ENCODE data around the gene C17orf107. TPM values are rescaled to one million over a fixed set of nuclear protein-coding genes. Genes with fewer than 3 reads are reported as not detected.

The C17orf107 gene
- total and polyA plus RNA-seq, 2 of the 13 experiments (the other 11 are each of a cell fraction or from before 2014, with no cell fraction given) = 0.20 to 0.59 TPM

DNA sequence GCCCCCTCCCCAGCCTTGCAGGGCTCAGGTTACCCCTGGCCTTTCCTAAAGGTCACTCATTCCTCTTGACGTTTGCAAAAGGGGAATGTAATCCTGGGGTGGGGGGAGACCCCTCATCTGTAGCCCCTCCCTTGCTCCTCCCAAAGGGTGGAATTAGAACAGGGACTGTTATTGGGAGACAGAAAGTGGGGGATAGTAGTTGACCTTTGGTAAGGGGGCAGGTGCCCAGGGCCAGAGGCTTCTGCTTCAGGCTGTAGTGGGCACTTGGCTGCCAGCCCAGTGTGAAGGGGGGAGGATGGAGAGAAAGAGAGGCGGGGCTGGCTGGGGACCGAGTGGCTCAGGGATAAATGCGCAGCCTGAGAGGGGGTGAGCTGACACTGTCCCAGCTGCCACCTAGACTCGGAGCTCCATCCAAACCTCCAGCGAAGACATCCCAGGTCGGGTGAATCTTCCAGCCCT lies 51.4 kb downstream of the C17orf107 start, which contains the start of gene ENO3 (continued):
- TF ChIP-seq, protein P1, sequence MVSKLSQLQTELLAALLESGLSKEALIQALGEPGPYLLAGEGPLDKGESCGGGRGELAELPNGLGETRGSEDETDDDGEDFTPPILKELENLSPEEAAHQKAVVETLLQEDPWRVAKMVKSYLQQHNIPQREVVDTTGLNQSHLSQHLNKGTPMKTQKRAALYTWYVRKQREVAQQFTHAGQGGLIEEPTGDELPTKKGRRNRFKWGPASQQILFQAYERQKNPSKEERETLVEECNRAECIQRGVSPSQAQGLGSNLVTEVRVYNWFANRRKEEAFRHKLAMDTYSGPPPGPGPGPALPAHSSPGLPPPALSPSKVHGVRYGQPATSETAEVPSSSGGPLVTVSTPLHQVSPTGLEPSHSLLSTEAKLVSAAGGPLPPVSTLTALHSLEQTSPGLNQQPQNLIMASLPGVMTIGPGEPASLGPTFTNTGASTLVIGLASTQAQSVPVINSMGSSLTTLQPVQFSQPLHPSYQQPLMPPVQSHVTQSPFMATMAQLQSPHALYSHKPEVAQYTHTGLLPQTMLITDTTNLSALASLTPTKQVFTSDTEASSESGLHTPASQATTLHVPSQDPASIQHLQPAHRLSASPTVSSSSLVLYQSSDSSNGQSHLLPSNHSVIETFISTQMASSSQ (IDR thresholded peaks at IDR 0.05; ENCODE audit: low read depth) = no peak
- TF ChIP-seq, protein P1 (CRISPR knock-in tag; IDR thresholded peaks at IDR 0.05; ENCODE audit: borderline replicate concordance) = peak; percentile 49; the same call in 1 of the 2 replicates
- TF ChIP-seq TOPORS (CRISPR knock-in tag; IDR thresholded peaks at IDR 0.05) = no peak
- no peak for TF ChIP-seq ZNF138 (CRISPR knock-in tag; IDR thresholded peaks at IDR 0.05; ENCODE audit: low read depth)
- TF ChIP-seq, protein P2, sequence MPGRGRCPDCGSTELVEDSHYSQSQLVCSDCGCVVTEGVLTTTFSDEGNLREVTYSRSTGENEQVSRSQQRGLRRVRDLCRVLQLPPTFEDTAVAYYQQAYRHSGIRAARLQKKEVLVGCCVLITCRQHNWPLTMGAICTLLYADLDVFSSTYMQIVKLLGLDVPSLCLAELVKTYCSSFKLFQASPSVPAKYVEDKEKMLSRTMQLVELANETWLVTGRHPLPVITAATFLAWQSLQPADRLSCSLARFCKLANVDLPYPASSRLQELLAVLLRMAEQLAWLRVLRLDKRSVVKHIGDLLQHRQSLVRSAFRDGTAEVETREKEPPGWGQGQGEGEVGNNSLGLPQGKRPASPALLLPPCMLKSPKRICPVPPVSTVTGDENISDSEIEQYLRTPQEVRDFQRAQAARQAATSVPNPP (CRISPR knock-in tag; IDR thresholded peaks at IDR 0.05) = no peak
- TF ChIP-seq, protein P3, sequence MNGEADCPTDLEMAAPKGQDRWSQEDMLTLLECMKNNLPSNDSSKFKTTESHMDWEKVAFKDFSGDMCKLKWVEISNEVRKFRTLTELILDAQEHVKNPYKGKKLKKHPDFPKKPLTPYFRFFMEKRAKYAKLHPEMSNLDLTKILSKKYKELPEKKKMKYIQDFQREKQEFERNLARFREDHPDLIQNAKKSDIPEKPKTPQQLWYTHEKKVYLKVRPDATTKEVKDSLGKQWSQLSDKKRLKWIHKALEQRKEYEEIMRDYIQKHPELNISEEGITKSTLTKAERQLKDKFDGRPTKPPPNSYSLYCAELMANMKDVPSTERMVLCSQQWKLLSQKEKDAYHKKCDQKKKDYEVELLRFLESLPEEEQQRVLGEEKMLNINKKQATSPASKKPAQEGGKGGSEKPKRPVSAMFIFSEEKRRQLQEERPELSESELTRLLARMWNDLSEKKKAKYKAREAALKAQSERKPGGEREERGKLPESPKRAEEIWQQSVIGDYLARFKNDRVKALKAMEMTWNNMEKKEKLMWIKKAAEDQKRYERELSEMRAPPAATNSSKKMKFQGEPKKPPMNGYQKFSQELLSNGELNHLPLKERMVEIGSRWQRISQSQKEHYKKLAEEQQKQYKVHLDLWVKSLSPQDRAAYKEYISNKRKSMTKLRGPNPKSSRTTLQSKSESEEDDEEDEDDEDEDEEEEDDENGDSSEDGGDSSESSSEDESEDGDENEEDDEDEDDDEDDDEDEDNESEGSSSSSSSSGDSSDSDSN (CRISPR knock-in tag; IDR thresholded peaks at IDR 0.05) = no peak
- TF ChIP-seq RARA (CRISPR knock-in tag; IDR thresholded peaks at IDR 0.05) = peak; percentile 11; the same call in 1 of the 2 replicates
- TF ChIP-seq RCOR2 (CRISPR knock-in tag; IDR thresholded peaks at IDR 0.05) = no peak
- no peak for TF ChIP-seq BRCA1 (CRISPR knock-in tag; IDR thresholded peaks at IDR 0.05)
- no peak for TF ChIP-seq ONECUT2 (CRISPR knock-in tag; IDR thresholded peaks at IDR 0.05)
- TF ChIP-seq DMAP1 (CRISPR knock-in tag; IDR thresholded peaks at IDR 0.05) = no peak
- TF ChIP-seq, protein P4, sequence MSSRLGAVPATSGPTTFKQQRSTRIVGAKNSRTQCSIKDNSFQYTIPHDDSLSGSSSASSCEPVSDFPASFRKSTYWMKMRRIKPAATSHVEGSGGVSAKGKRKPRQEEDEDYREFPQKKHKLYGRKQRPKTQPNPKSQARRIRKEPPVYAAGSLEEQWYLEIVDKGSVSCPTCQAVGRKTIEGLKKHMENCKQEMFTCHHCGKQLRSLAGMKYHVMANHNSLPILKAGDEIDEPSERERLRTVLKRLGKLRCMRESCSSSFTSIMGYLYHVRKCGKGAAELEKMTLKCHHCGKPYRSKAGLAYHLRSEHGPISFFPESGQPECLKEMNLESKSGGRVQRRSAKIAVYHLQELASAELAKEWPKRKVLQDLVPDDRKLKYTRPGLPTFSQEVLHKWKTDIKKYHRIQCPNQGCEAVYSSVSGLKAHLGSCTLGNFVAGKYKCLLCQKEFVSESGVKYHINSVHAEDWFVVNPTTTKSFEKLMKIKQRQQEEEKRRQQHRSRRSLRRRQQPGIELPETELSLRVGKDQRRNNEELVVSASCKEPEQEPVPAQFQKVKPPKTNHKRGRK (CRISPR knock-in tag; IDR thresholded peaks at IDR 0.05) = no peak
- no peak for TF ChIP-seq ZBTB20 (CRISPR knock-in tag; IDR thresholded peaks at IDR 0.05; ENCODE audit: borderline replicate concordance, low read depth)
- peak; percentile 19; the same call in 1 of the 2 replicates for TF ChIP-seq SALL2 (CRISPR knock-in tag; IDR thresholded peaks at IDR 0.05)
- TF ChIP-seq GABPA (IDR thresholded peaks at IDR 0.05; ENCODE audit: low read depth, low read length) = no peak
- TF ChIP-seq GABPA (CRISPR knock-in tag; IDR thresholded peaks at IDR 0.05; ENCODE audit: low read depth) = 0 out of 2 replicates have a peak, but pooled peaks have one; percentile 30
- TF ChIP-seq TRIM24 (CRISPR knock-in tag; IDR thresholded peaks at IDR 0.05) = no peak
- no peak for TF ChIP-seq SOX13 (IDR thresholded peaks at IDR 0.05)
- peak in 1 of 2 experiments; percentile 44; a peak in 1 of 4 replicates for TF ChIP-seq SOX13 (CRISPR knock-in tag; conservative IDR thresholded peaks at IDR 0.05 in 1 of 2, IDR thresholded peaks at IDR 0.05 in 1 of 2)
- no peak for TF ChIP-seq ZKSCAN1 (IDR thresholded peaks at IDR 0.05; ENCODE audit: low read length)
- TF ChIP-seq NAIF1 (CRISPR knock-in tag; IDR thresholded peaks at IDR 0.05; ENCODE audit: borderline replicate concordance) = peak; percentile 49; the same call in 1 of the 2 replicates

All from HepG2 (cell line).